OCI-LY1 (cell line): ENCODE results near the gene GLIPR1L2.

Experiments
- H2AFZ ChIP-seq: fragments of 200-600 bp; sonication (generic), shearing (Covaris generic); 2 replicates; pipeline ENCODE4 v1.6.0; 2014; ENCODE audit warnings: antibody characterized with exemption, mild to moderate bottlenecking, low read length
- H3F3A ChIP-seq: fragments of 200-600 bp; sonication (generic), shearing (Covaris generic); 2 replicates; pipeline ENCODE4 v1.6.0; 2014; ENCODE audit warnings: mild to moderate bottlenecking, antibody characterized with exemption, low read length, moderate library complexity; ENCODE audit not compliant: insufficient read depth
- H3K27ac ChIP-seq: fragments of 200-600 bp; sonication (generic); 2 replicates; pipeline ENCODE4 v1.5.1; 2014; ENCODE audit warnings: low read length, mixed run types, mild to moderate bottlenecking, low read depth; ENCODE audit not compliant: poor library complexity, severe bottlenecking
- H3K27me3 ChIP-seq: fragments of 200-600 bp; sonication (generic); 2 replicates; pipeline ENCODE4 v1.6.0; 2014; ENCODE audit warnings: antibody characterized with exemption, mild to moderate bottlenecking, low read length, moderate library complexity; ENCODE audit not compliant: insufficient read depth
- H3K36me3 ChIP-seq: fragments of 200-600 bp; sonication (generic); 2 replicates; pipeline ENCODE4 v1.6.1; 2014; ENCODE audit warnings: mild to moderate bottlenecking, antibody characterized with exemption, low read length, moderate library complexity, mixed read lengths; ENCODE audit not compliant: insufficient read depth
- H3K4me1 ChIP-seq: fragments of 200-600 bp; sonication (generic); 2 replicates; pipeline ENCODE4 v1.5.1; 2014; ENCODE audit warnings: mild to moderate bottlenecking, low read length, moderate library complexity; ENCODE audit not compliant: insufficient read depth, severe bottlenecking
- H3K4me2 ChIP-seq: fragments of 200-600 bp; sonication (generic), shearing (Covaris generic); 2 replicates; pipeline ENCODE4 v1.6.1; 2014; ENCODE audit warnings: low read length
- H3K4me3 ChIP-seq: fragments of 200-600 bp; sonication (generic); 2 replicates; pipeline ENCODE4 v1.5.1; 2014; ENCODE audit warnings: low read length, low read depth, mild to moderate bottlenecking, mixed read lengths; ENCODE audit not compliant: poor library complexity, severe bottlenecking
- H3K79me2 ChIP-seq: fragments of 200-600 bp; shearing (Covaris generic); 2 replicates; pipeline ENCODE4 v1.6.1; 2016; ENCODE audit warnings: mixed run types, low read length, mixed read lengths; ENCODE audit not compliant: insufficient read depth
- H3K9ac ChIP-seq: fragments of 200-600 bp; sonication (generic), shearing (Covaris generic); 2 replicates; pipeline ENCODE4 v1.6.1; 2014; ENCODE audit warnings: mild to moderate bottlenecking, low read length, mixed read lengths
- H3K9me2 ChIP-seq: fragments of 200-600 bp; sonication (generic), shearing (Covaris generic); 2 replicates; pipeline ENCODE4 v1.6.1; 2014; ENCODE audit warnings: low read depth, mild to moderate bottlenecking, low read length, mixed read lengths
- H3K9me3 ChIP-seq: fragments of 200-600 bp; shearing (Covaris generic); 2 replicates; pipeline ENCODE4 v1.6.1; 2014; ENCODE audit warnings: low read length, mixed read lengths
- H4K20me1 ChIP-seq: fragments of 200-600 bp; sonication (generic), shearing (Covaris generic); 2 replicates; pipeline ENCODE4 v1.6.0; 2016; ENCODE audit warnings: mild to moderate bottlenecking, low read length; ENCODE audit not compliant: insufficient read depth
- EZH2 ChIP-seq: fragments of 200-600 bp; sonication (generic), shearing (Covaris generic); IDR thresholded peaks from 2 replicates; pipeline ENCODE4 v1.8.0; 2017; ENCODE audit warnings: borderline replicate concordance, mixed run types, mild to moderate bottlenecking, antibody characterized with exemption, low read length, moderate library complexity, mixed read lengths
- TF ChIP-seq, protein P1 (sequence below): fragments of 200-600 bp; sonication (generic), shearing (Covaris generic); IDR thresholded peaks from 2 replicates; pipeline ENCODE4 v1.5.1; 2017; ENCODE audit warnings: mild to moderate bottlenecking, antibody characterized with exemption, low read length, moderate library complexity, mixed read lengths

The GLIPR1L2 gene

DNA sequence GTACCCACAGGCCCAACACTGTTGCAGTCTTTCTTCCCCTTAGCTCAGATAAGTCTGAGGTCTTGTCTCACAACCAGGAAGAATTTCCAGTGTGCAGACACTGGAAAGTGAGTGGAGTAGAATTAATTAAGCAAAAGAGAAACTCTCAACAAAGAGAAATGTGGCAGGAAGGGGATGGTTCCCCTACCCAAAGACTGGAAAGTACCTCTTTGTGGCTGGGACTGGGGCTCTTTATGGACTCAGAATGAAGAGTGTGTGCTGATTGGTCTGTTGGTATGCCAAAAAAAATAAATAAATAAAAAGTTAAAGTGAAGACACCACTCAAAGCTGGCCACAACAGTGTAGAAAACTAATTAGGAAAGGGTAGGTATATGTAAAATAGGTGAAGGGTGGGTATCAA lies 30.0 kb upstream of the GLIPR1L2 start:
- Histone ChIP-seq H3K4me3 (no peak overlapping the region), H3F3A (no peaks in the 10 kb centered on the region), H3K4me1 (no peaks in the 10 kb centered on the region), H4K20me1 (no peaks in the 10 kb centered on the region), H3K27me3 (no peaks in the 10 kb centered on the region), H3K4me2 (no peak overlapping the region), H3K9ac (no peak overlapping the region), H2AFZ (no peak overlapping the region), H3K27ac (no peak overlapping the region), H3K9me2 (no peaks in the 10 kb centered on the region), H3K79me2 (no peaks in the 10 kb centered on the region), H3K9me3 (no peaks in the 10 kb centered on the region), H3K36me3 (no peaks in the 10 kb centered on the region)
- no peak for TF ChIP-seq EZH2
- TF ChIP-seq, protein P1, sequence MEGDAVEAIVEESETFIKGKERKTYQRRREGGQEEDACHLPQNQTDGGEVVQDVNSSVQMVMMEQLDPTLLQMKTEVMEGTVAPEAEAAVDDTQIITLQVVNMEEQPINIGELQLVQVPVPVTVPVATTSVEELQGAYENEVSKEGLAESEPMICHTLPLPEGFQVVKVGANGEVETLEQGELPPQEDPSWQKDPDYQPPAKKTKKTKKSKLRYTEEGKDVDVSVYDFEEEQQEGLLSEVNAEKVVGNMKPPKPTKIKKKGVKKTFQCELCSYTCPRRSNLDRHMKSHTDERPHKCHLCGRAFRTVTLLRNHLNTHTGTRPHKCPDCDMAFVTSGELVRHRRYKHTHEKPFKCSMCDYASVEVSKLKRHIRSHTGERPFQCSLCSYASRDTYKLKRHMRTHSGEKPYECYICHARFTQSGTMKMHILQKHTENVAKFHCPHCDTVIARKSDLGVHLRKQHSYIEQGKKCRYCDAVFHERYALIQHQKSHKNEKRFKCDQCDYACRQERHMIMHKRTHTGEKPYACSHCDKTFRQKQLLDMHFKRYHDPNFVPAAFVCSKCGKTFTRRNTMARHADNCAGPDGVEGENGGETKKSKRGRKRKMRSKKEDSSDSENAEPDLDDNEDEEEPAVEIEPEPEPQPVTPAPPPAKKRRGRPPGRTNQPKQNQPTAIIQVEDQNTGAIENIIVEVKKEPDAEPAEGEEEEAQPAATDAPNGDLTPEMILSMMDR: no peak

DNA sequence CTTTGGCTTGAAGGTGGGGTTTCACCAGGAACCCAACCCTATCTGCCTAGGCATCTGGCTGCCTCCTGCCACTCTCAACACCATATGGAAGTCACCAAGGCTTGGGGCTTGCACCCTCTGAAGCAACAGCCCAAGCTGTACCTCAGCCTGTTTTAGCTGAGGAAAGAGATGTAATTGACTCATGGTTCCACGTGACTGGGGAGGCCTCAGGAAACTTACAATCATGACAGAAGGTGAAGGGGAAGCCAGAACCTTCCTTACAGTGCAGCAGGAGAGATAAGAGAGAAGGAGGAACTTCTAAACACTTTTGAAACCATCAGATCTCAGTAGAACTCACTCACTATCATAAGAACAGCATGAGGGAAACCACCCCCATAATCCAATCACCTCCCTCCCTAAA lies 29.5 kb upstream of the GLIPR1L2 start:
- H3K9me2 ChIP-seq: no peaks in the 10 kb centered on the region
- no peak overlapping the region for H3K4me3 ChIP-seq
- H3K27ac ChIP-seq: no peak overlapping the region
- H3K9me3 ChIP-seq: no peaks in the 10 kb centered on the region
- H3K4me2 ChIP-seq: no peak overlapping the region
- no peak for TF ChIP-seq EZH2
- TF ChIP-seq, protein P1: no peak
- H3K27me3 ChIP-seq: no peaks in the 10 kb centered on the region
- no peaks in the 10 kb centered on the region for H3F3A ChIP-seq
- H3K79me2 ChIP-seq: no peaks in the 10 kb centered on the region
- no peak overlapping the region for H3K9ac ChIP-seq
- H3K4me1 ChIP-seq: no peaks in the 10 kb centered on the region
- H4K20me1 ChIP-seq: no peaks in the 10 kb centered on the region
- no peak overlapping the region for H2AFZ ChIP-seq
- no peaks in the 10 kb centered on the region for H3K36me3 ChIP-seq

DNA sequence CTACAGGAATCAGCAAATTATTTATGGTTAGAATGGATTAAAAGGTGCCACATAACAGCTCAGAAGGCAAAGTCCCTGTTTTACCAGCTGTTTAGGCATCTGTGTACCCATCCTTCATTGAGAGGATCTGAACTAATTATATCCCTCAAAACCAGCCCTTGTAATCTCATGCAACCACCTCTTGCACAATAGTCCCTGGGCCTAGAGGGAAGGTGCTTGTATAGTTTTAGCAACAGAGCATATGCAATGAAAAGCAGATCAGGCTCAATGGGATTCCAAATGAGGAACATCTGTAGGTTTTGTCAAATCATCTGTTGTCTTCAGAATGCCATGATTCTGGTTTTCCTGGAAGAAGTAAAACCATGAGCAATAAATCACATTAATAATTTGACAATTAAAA lies 26.0 kb upstream of the GLIPR1L2 start:
- H3K9me2 ChIP-seq: no peaks in the 10 kb centered on the region
- H3K4me1 ChIP-seq: no peaks in the 10 kb centered on the region
- H3K4me2 ChIP-seq: no peak overlapping the region

More for the DNA sequence above, 26.0 kb upstream of the GLIPR1L2 start:
- Histone ChIP-seq H3K9me3 (no peaks in the 10 kb centered on the region), H3K79me2 (no peaks in the 10 kb centered on the region), H2AFZ (no peak overlapping the region), H3K4me3 (no peak overlapping the region), H3K27me3 (no peaks in the 10 kb centered on the region), H3K27ac (no peak overlapping the region), H3K36me3 (no peaks in the 10 kb centered on the region), H3K9ac (no peak overlapping the region), H3F3A (no peaks in the 10 kb centered on the region), H4K20me1 (no peaks in the 10 kb centered on the region)
- TF ChIP-seq, protein P1: no peak
- no peak for TF ChIP-seq EZH2
